GM18507 (cell line): Measurements from ENCODE around the gene YJEFN3.
A peak's percentile ranks its signal among the peaks of the same experiment; 100 is the strongest.

ENCODE experiments used
- DNase-seq: peaks from one replicate; pipeline ENCODE4 v3.0.0; 2011; ENCODE audit warnings: low read depth; ENCODE audit not compliant: insufficient read length; ENCODE audit errors: extremely low spot score
- FAIRE-seq: peaks from 2 replicates; lab custom pipeline; 2011; peaks lifted over from hg19 to GRCh38; lab: Jason Lieb, UNC

YJEFN3 gene

DNA sequence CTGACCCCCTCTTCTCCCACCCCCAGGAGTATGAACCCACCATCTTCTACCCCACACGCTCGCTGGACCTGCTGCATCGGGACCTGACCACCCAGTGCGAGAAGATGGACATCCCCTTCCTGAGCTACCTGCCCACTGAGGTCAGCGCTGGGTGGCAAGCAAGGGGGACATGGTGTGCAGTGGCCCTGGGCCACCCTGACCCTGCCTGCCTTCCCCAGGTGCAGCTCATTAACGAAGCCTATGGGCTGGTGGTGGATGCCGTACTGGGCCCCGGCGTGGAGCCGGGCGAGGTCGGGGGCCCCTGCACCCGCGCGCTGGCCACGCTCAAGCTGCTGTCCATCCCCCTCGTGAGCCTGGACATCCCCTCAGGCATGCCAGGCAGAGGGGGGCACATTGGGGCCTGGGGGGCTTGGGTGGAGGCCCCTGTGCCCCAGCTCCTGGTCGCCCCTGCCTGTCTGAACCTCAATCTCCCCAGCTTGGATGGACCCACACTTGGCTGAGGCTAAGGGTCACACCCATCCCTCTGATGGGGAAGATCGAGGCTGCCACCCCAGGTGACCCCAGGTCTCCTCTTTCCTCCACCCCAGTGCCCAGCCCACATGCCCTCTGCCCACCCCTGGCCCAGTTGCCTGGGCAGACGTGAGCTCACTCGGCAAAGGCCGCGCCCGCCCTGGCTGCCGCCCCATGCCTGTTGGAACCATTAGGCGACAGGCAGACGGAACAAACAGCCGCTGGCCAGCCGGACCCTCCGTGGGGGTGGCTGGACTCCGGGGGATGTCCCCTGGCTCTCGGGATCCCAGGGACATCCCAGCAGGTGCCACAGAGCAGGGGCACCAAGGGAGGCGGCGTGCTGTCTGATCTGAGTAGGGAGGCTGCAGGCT is 6.8 kb downstream of the YJEFN3 start:
- no peak for DNase-seq
- no peak for FAIRE-seq

DNA sequence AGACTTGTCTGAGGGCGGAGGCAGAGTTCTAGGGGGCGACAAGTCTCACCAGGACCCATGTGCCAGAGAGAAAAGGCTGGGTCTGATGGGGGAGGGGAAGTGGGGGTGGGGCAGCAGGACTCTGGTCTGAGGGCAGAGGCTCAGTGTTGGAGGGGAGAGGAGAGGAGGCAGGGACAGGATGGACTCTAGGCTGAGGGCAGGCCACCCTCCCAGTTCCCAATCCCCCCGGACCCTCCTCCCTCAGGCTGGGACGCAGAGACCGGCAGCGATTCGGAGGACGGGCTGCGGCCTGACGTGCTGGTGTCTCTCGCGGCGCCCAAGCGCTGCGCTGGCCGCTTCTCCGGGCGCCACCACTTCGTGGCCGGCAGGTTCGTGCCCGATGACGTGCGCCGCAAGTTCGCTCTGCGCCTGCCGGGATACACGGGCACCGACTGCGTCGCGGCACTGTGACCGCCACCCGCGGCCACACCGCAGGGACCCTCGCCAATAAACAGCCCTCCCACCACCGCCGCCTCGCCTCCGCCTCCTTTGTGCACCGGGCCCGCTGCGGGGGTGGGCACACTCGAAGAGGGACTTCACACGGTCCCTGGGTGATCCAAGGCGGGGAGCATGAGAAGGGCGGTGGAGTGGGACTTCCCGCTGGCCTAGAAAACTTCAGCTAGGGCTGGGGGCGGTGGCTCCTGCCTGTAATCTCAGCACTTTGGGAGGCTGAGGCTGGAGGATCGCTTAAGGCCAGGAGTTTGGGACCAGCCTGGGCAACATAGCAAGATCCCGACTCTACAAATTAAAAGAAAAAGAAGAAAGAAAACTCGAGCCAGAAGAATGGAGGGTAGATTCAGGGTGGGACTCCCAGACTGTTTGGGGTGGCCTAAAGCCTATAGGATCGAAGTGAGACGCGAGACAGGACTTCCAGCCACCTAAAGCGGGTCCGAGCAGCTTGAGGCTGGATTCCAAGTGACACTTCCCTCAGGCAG is 8.7 kb downstream of the YJEFN3 start:
- no peak for DNase-seq
- no peak for FAIRE-seq

DNA sequence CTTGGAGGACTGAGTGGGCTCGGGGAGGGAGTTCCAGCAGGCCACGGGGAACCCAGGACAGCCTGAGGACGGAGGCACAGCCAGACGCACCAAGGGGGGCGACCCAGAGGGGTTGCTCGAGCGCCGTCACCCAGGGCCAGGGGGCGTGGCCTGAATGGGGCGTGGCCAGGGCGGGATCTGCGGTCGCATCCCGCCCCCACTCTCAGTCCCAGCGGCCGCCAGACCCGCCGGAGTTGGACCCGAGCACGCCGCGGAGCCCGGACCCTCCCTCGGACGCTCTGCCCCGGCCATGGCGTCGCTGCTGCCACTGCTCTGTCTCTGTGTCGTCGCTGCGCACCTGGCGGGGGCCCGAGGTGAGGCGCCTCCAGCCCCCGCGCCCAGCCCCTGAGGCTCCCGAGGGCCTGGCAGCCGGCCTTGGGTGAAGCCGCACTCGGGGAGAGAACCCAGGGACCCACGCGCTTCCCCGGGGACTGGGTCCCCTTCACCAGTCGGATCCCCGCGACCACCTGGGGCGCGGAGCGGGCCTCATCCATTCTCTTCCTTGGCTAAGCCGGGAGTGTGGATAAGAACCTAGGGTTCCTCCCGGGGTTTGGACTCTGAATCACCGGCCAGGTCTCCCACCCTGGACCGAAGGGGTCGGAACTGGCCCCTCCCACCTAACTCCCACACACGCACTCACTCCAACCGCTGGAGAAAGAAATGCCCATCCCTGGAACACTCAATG is 9.5 kb downstream of the YJEFN3 start, which contains the start of gene CILP2:
Gene CILP2, plus strand, starts transcription at position 205 of the 724 bp plus-strand sequence. Its CDS starts 85 bp downstream, at position 290.
- FAIRE-seq, result no peak
- no peak for DNase-seq

DNA sequence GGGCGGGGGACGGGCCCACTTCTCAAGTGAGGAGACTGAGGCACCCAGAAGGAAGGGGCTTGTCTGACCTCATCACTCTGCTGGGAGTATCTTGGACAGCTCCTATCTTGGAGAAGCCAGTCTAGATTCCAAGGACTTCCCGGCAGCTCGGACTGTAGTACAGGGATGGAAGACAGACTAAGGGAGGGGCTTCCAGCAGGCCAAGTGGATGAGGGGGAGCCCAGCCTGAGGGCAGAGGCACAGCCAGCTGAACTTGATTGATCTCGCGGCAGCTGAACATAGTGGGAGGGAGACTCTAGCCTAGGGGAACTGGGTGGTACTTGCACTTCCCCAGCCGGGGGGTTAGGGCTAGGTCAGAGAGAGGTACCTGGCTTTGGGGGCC is 10.1 kb downstream of the YJEFN3 start:
- FAIRE-seq (no peak), DNase-seq (no peak)

DNA sequence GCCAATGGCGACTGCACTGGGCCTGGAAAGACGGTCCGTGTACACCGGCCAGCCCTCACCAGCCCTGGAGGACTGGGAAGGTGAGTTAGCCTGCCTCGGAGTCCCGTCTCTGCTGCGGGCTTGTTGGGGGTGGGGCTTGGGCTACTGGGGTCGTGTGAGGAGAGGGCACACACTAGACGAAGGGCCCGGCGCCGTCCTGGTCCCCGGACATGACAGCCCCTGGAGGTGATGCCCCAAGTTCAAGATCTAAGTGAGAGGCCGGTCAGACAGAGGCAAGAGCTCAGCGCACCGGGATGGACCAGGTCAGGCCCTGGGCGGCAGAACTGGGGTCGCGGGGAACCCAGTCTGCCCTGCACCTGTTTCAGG is 11.0 kb downstream of the YJEFN3 start:
- no peak for FAIRE-seq
- no peak for DNase-seq

DNA sequence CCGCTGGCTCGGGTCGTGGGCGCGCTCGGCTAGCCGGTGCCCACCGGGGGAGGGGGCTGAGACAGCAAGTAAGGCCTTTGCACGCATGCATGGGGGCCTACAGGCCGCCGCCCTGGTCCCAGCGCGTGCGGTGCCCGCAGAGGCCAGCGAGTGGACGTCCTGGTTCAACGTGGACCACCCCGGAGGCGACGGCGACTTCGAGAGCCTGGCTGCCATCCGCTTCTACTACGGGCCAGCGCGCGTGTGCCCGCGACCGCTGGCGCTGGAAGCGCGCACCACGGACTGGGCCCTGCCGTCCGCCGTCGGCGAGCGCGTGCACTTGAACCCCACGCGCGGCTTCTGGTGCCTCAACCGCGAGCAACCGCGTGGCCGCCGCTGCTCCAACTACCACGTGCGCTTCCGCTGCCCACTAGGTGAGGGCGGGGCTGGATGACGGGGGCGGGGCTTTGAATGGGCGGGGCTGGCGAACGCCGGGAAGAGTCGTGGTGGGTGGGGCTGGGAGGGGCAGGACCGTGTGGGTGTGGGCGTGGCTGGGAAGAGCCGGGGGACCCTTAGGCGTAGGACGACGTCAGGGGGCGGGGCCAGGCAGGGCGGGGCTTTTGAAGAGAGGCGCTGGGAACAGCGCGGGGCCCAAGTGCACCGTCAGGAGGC is 11.5 kb downstream of the YJEFN3 start:
- DNase-seq, result no peak
- FAIRE-seq, result no peak

DNA sequence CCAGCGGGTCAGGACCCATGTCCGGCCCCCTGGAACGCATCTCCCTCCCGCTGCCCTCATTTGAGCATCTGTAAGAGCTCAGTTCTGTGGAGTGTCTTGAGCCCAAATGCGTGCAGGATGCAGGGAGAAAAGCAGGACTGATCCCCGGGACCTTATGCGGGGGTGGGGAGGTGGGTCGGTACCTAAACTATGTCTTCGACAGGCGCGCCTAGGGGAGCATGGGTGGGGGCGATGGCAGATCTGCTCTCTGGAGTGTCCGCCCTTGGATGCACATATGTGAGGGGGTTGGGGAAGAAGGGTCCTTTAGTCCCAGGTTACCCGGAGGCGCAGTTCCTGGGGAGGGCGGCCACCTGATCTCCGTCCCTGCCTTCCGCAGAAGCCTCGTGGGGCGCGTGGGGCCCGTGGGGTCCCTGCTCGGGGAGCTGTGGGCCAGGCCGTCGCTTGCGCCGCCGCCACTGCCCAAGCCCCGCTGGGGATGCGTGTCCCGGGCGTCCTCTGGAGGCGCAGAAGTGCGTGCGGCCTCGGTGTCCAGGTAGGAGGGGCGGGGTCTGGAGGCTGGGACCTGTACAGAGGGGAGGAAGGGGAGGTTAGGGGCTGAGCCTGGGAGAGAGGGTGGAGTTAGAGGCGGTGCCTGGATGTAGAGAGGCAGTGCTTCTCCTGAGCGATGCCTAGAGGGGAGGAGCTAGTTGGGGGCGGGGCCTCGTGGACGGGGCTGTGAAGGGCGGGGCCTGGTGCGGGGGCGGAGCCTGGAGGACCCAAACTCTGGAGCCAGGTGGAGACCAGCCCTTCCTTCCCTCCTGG is 12.2 kb downstream of the YJEFN3 start:
- DNase-seq, result peak; percentile 54
- peak; percentile 69 for FAIRE-seq

DNA sequence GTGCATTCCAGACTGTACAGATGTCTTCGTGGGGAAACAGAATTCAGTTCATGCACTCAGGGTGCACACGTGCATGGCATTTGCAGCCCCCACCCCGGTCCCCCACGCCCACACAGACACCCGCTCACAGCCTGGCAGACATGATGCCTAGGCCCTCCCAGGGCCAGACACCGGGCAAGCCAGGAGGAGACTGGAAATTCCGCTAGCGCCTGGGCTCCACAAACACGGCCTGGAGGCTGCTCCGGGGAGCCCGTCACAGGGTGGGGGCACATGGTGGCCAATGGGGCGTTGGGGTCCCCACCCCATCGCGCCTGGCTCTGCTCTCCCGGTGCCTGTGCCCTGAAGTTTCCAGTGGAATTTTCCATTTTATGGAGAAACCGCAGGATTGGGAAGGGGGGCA is 12.9 kb downstream of the YJEFN3 start:
- no peak for DNase-seq
- FAIRE-seq, result no peak

DNA sequence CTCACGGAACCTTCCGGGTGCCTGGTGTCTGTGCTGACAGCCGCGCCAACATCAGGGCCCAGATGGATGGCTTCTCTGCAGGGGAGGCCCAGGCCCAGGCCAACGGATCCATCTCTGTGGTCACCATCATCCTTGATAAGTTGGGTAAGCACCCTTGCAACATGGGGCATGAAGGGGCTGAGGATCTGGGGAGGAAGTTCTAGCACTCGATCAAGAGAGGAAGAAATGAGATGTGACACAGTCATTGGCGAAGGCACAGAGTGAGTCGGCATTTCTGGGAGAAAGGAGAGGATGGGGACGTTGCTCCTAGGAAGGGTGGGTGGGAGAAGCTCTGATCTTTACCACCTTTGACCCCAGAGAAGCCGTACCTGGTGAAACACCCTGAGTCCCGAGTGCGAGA is 13.8 kb downstream of the YJEFN3 start:
- DNase-seq (no peak), FAIRE-seq (no peak)

DNA sequence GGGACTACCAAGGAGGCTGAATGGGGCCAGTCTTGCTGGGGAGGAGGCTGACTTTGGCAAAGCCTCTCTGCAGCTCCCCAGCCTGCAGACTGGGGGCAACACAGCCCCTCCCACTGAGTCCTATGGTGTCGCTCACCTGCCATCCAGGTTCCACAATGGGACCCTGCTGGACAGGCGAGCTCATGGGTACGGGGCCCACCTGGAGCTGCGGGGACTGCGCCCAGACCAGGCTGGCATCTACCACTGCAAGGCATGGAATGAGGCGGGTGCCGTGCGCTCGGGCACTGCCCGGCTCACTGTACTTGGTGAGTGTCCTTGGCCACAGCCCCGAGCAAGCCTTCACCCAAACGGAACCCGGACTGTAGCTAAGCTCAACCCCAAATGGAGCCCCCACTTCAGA is 14.4 kb downstream of the YJEFN3 start:
- no peak for FAIRE-seq

DNA sequence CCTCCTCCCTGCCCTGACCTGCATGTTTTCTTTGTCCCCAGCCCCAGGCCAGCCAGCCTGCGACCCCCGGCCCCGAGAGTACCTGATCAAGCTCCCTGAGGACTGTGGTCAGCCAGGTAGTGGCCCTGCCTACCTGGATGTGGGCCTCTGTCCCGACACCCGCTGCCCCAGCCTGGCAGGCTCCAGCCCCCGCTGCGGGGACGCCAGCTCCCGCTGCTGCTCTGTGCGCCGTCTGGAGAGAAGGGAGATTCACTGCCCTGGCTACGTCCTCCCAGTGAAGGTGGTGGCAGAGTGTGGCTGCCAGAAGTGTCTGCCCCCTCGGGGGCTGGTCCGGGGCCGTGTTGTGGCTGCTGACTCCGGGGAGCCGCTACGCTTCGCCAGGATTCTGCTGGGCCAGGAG is 14.9 kb downstream of the YJEFN3 start:
- FAIRE-seq, result no peak

More for the DNA sequence above, 14.4 kb downstream of the YJEFN3 start:
- DNase-seq, result no peak

DNA sequence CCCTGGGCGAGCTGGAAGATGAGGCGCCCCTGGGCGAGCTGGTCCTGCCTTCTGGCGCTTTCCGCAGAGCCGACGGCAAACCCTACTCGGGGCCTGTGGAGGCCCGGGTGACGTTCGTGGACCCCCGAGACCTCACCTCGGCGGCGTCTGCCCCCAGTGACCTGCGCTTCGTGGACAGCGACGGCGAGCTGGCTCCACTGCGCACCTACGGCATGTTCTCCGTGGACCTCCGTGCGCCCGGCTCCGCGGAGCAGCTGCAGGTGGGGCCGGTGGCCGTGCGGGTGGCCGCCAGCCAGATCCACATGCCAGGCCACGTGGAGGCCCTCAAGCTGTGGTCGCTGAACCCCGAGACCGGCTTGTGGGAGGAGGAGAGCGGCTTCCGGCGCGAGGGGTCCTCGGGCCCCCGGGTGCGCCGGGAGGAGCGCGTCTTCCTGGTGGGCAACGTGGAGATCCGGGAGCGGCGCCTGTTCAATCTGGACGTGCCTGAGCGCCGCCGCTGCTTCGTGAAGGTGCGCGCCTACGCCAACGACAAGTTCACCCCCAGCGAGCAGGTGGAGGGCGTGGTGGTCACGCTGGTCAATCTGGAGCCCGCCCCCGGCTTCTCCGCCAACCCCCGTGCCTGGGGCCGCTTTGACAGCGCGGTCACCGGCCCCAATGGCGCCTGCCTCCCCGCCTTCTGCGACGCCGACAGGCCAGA is 15.7 kb downstream of the YJEFN3 start:
- FAIRE-seq (no peak), DNase-seq (no peak)

More for the DNA sequence above, 14.9 kb downstream of the YJEFN3 start:
- no peak for DNase-seq

DNA sequence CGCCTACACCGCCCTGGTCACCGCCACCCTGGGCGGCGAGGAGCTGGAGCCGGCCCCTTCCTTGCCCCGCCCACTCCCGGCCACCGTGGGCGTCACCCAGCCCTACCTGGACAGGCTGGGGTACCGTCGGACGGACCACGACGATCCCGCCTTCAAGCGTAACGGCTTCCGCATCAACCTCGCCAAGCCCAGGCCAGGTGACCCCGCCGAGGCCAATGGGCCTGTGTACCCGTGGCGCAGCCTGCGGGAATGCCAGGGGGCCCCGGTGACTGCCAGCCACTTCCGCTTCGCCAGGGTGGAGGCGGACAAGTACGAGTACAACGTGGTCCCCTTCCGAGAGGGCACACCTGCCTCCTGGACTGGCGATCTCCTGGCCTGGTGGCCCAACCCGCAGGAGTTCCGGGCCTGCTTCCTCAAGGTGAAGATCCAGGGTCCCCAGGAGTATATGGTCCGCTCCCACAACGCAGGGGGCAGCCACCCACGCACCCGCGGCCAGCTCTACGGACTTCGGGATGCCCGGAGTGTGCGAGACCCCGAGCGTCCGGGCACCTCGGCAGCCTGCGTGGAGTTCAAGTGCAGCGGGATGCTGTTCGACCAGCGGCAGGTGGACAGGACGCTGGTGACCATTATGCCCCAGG is 16.4 kb downstream of the YJEFN3 start:
- FAIRE-seq (no peak), DNase-seq (no peak)

DNA sequence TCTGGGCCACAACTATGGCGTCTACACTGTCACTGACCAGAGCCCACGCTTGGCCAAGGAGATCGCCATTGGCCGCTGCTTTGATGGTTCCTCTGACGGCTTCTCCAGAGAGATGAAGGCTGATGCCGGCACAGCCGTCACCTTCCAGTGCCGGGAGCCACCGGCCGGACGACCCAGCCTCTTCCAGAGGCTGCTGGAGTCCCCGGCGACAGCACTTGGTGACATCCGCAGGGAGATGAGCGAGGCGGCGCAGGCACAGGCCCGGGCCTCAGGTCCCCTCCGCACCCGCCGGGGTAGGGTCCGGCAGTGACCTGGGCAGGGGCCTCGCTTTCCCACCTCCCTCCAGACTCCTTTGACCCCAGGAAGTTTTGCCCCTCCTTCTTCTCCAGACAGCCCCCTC is 17.0 kb downstream of the YJEFN3 start:
- FAIRE-seq, result no peak
- DNase-seq, result no peak

DNA sequence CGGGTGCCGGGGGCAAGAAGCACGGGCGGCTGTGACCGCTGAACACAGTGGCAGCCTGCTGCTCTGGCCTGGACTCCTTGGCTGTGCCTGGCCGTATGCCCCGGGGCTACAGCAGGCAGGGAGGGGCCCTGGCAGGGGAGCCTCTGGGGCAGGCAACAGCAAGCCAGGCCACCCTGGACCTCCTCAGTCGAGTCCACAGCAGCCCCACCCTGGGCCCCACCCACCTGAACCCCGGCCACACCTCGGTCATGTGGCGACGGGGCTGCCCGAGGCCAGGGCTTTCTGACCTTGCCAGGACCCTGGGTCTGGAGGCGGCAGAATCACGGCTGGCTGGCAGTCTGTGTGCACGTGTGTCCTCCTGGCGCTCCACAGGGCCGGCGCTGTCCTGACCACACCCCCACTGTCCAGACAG is 18.0 kb downstream of the YJEFN3 start:
- FAIRE-seq, result no peak
- no peak for DNase-seq

DNA sequence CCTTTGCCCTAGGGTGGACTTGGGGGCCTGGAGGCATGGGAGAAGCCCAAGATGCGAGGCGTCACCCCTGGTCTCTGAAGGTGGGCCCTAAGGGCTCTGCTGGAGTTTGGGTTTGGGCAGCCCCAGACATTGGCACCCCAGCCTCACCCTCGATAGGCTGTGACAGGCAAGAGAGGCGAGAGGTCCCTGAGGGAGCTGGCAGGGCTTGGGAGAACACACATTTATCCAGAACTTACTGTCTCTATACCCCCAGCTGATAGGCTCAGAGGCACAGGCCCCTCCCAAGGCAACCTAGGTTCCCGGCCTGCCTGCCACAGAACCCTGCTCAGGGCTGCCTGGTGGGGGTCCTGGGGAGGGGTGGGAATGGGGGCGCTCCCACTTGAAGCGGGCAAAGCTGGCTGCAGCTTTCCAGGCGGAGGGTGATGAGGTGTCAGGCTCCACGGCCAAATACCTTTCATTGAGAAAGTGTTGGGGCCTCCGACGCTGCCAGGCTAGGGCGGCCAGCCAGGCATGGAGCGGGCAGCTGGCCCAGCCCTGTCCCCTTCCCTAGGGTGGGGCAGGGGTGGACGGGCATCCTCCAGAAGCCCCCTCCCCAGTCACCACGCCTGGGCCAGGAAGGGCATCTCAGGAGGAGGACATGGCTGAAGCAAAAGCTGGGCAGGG is 19.1 kb downstream of the YJEFN3 start:
- DNase-seq (no peak), FAIRE-seq (no peak)
